ENCODE measurements around the gene YEATS2. TPM values are rescaled to one million over a fixed set of nuclear protein-coding genes. Genes with fewer than 3 reads are reported as not detected.

The YEATS2 gene
- total and polyA plus RNA-seq, 2 experiments from 2014 or later = 15.2 to 72.8 TPM

DNA sequence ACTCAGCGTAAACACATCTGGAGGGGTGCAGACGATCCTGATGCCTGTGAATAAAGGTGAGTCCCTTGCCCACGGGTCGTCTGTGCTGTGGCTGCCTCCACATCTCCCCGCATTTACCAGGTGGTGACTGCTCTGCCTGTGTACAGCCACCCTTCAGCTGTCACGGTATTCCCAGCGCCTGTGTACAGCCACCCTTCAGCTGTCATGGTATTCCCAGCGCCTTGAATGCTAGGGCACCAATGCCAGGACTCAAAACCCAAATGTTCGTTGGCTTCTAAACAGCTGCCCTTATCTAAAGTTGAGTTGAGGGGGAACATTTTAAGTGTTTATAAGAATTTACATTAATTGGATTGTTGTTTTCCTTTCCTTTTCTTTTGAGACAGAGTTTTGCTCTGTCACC, 100.4 kb downstream of the YEATS2 start:
- Histone ChIP-seq H2AFZ (no peak overlapping the region), H3K27me3 (ENCODE audit: insufficient read depth) (no peaks in the 10 kb centered on the region), H3F3A (replicated peaks; ENCODE audit: low read depth) (no peaks in the 10 kb centered on the region), H3K9me2 (ENCODE audit: insufficient read depth) (no peaks in the 10 kb centered on the region), H3K4me1 (ENCODE audit: insufficient read depth) (no peaks in the 10 kb centered on the region), H3K36me3 (ENCODE audit: insufficient read depth) (peaks cover 26% of the 10 kb centered on the region), H3K79me2 (replicated peaks; ENCODE audit: insufficient read depth) (no peaks in the 10 kb centered on the region), H3K4me3 (no peak overlapping the region), H3K4me2 (no peak overlapping the region), H4K20me1 (replicated peaks; ENCODE audit: insufficient read depth) (peaks cover 3% of the 10 kb centered on the region), H3K27ac (ENCODE audit: low read depth) (no peak overlapping the region)
- DNase-seq (ENCODE audit: low spot score) = no peak
- Mint-ChIP-seq H3K27ac (peak overlapping the region; percentile 20; the same call in 1 of the 2 replicates), H3K4me3 (no peak overlapping the region), H3K36me3 (ENCODE audit: low read depth) (peaks cover 73% of the 10 kb centered on the region), H3K27me3 (ENCODE audit: insufficient read depth, low read depth, poor library complexity) (no peaks in the 10 kb centered on the region), H3K9me3 (no peaks in the 10 kb centered on the region), H3K4me1 (no peaks in the 10 kb centered on the region)
- TF ChIP-seq, protein P1, sequence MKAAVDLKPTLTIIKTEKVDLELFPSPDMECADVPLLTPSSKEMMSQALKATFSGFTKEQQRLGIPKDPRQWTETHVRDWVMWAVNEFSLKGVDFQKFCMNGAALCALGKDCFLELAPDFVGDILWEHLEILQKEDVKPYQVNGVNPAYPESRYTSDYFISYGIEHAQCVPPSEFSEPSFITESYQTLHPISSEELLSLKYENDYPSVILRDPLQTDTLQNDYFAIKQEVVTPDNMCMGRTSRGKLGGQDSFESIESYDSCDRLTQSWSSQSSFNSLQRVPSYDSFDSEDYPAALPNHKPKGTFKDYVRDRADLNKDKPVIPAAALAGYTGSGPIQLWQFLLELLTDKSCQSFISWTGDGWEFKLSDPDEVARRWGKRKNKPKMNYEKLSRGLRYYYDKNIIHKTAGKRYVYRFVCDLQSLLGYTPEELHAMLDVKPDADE (IDR thresholded peaks at IDR 0.05) = no peak
- TF ChIP-seq, protein P2, sequence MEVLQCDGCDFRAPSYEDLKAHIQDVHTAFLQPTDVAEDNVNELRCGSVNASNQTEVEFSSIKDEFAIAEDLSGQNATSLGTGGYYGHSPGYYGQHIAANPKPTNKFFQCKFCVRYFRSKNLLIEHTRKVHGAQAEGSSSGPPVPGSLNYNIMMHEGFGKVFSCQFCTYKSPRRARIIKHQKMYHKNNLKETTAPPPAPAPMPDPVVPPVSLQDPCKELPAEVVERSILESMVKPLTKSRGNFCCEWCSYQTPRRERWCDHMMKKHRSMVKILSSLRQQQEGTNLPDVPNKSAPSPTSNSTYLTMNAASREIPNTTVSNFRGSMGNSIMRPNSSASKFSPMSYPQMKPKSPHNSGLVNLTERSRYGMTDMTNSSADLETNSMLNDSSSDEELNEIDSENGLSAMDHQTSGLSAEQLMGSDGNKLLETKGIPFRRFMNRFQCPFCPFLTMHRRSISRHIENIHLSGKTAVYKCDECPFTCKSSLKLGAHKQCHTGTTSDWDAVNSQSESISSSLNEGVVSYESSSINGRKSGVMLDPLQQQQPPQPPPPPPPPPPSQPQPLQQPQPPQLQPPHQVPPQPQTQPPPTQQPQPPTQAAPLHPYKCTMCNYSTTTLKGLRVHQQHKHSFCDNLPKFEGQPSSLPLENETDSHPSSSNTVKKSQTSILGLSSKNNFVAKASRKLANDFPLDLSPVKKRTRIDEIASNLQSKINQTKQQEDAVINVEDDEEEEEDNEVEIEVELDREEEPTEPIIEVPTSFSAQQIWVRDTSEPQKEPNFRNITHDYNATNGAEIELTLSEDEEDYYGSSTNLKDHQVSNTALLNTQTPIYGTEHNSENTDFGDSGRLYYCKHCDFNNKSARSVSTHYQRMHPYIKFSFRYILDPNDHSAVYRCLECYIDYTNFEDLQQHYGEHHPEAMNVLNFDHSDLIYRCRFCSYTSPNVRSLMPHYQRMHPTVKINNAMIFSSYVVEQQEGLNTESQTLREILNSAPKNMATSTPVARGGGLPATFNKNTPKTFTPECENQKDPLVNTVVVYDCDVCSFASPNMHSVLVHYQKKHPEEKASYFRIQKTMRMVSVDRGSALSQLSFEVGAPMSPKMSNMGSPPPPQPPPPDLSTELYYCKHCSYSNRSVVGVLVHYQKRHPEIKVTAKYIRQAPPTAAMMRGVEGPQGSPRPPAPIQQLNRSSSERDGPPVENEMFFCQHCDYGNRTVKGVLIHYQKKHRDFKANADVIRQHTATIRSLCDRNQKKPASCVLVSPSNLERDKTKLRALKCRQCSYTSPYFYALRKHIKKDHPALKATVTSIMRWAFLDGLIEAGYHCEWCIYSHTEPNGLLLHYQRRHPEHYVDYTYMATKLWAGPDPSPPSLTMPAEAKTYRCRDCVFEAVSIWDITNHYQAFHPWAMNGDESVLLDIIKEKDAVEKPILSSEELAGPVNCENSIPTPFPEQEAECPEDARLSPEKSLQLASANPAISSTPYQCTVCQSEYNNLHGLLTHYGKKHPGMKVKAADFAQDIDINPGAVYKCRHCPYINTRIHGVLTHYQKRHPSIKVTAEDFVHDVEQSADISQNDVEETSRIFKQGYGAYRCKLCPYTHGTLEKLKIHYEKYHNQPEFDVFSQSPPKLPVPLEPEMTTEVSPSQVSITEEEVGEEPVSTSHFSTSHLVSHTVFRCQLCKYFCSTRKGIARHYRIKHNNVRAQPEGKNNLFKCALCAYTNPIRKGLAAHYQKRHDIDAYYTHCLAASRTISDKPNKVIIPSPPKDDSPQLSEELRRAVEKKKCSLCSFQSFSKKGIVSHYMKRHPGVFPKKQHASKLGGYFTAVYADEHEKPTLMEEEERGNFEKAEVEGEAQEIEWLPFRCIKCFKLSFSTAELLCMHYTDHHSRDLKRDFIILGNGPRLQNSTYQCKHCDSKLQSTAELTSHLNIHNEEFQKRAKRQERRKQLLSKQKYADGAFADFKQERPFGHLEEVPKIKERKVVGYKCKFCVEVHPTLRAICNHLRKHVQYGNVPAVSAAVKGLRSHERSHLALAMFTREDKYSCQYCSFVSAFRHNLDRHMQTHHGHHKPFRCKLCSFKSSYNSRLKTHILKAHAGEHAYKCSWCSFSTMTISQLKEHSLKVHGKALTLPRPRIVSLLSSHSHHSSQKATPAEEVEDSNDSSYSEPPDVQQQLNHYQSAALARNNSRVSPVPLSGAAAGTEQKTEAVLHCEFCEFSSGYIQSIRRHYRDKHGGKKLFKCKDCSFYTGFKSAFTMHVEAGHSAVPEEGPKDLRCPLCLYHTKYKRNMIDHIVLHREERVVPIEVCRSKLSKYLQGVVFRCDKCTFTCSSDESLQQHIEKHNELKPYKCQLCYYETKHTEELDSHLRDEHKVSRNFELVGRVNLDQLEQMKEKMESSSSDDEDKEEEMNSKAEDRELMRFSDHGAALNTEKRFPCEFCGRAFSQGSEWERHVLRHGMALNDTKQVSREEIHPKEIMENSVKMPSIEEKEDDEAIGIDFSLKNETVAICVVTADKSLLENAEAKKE (CRISPR knock-in tag; IDR thresholded peaks at IDR 0.05) = no peak
- TF ChIP-seq EZH2 (IDR thresholded peaks at IDR 0.05; ENCODE audit: low read depth, unreplicated experiment) (no peak), POLR2AphosphoS5 (IDR thresholded peaks at IDR 0.05; ENCODE audit: low read depth) (no peak), ZNF114 (CRISPR knock-in tag; IDR thresholded peaks at IDR 0.05) (no peak), EZH2phosphoT487 (IDR thresholded peaks at IDR 0.05; ENCODE audit: unreplicated experiment) (no peak), ZNF331 (CRISPR knock-in tag; IDR thresholded peaks at IDR 0.05; ENCODE audit: low read depth) (no peak), NANOG (IDR thresholded peaks at IDR 0.05; ENCODE audit: borderline replicate concordance) (no peak)
- TF ChIP-seq, protein P3, sequence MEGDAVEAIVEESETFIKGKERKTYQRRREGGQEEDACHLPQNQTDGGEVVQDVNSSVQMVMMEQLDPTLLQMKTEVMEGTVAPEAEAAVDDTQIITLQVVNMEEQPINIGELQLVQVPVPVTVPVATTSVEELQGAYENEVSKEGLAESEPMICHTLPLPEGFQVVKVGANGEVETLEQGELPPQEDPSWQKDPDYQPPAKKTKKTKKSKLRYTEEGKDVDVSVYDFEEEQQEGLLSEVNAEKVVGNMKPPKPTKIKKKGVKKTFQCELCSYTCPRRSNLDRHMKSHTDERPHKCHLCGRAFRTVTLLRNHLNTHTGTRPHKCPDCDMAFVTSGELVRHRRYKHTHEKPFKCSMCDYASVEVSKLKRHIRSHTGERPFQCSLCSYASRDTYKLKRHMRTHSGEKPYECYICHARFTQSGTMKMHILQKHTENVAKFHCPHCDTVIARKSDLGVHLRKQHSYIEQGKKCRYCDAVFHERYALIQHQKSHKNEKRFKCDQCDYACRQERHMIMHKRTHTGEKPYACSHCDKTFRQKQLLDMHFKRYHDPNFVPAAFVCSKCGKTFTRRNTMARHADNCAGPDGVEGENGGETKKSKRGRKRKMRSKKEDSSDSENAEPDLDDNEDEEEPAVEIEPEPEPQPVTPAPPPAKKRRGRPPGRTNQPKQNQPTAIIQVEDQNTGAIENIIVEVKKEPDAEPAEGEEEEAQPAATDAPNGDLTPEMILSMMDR (conservative IDR thresholded peaks at IDR 0.05; ENCODE audit: low read depth in 2 of 2) = no peak
- TF ChIP-seq, protein P4, sequence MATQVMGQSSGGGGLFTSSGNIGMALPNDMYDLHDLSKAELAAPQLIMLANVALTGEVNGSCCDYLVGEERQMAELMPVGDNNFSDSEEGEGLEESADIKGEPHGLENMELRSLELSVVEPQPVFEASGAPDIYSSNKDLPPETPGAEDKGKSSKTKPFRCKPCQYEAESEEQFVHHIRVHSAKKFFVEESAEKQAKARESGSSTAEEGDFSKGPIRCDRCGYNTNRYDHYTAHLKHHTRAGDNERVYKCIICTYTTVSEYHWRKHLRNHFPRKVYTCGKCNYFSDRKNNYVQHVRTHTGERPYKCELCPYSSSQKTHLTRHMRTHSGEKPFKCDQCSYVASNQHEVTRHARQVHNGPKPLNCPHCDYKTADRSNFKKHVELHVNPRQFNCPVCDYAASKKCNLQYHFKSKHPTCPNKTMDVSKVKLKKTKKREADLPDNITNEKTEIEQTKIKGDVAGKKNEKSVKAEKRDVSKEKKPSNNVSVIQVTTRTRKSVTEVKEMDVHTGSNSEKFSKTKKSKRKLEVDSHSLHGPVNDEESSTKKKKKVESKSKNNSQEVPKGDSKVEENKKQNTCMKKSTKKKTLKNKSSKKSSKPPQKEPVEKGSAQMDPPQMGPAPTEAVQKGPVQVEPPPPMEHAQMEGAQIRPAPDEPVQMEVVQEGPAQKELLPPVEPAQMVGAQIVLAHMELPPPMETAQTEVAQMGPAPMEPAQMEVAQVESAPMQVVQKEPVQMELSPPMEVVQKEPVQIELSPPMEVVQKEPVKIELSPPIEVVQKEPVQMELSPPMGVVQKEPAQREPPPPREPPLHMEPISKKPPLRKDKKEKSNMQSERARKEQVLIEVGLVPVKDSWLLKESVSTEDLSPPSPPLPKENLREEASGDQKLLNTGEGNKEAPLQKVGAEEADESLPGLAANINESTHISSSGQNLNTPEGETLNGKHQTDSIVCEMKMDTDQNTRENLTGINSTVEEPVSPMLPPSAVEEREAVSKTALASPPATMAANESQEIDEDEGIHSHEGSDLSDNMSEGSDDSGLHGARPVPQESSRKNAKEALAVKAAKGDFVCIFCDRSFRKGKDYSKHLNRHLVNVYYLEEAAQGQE (IDR thresholded peaks at IDR 0.05; ENCODE audit: unreplicated experiment) = no peak
- ATAC-seq = no peak

All from GM23338 (cell line).